HL-60/S4 treated with retinoic acid at 250 ng/mL for 4 days and 3 days (cell line): Measurements from ENCODE around the gene HELZ.

Experiments used
- in situ Hi-C: fragments of 300-500 bp; cut with MboI; formaldehyde crosslinking; loops from 2 replicates; pipeline ENCODE4 v1.7.0; 2022; ENCODE audit warnings: low sequenced_read_pairs

The HELZ gene

DNA sequence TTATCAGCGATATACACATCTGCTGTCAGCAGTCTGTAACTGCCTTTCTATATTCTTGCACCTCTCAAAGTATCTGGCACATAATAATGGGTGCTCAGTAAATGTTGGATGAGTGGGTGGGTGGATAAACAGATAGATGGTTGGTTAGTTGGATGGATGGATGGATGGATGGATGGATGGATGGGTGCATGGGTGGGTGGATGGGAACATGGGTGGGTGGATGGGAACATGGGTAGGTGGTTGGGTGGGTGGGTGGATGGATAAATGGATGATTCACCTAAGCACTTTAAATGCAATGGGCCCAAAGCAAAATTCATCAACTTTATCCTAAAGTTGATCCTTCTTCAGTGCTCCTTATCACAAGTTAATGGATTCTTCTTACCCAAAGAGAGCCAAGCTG lies 48.6 kb downstream of the HELZ start:
- in situ Hi-C loops, result no loop called here

DNA sequence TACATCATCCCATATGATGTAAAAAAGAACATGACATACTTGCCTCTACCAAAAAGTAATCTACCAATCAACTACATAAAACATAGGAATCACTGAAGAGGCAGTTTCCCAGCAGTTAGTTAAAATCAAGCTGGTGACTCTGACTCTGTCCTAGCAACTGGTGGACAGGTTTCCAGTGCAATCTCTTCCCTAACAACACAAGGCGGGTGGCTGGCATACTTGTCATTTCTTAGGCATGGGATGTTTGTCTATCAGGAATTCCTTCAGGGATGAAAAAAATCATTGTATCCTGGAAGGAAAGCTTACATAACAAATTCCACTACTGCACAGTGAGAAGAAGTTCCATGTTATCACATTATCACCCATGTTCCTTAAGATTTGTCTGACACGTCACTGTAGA lies 50.9 kb downstream of the HELZ start:
- in situ Hi-C loops, result no loop called here

DNA sequence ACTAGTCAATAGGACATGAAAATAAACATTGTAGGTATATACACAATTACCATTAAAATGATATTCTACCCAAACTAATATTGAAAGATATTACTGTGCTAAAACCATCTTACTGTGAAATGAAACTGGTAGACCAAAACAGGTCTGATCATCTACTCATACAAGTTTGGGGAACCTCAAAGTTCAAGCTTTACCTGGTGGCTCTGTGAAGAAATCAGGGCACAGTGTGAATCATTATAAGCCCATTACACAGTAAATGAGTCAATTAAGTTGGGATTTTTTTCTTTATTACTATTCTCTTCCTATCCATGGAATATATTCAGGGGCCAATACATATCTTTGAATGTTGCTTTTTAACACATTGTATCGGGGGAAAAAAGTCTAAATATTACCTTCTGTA lies 57.1 kb downstream of the HELZ start:
- in situ Hi-C loops, result no loop called here

DNA sequence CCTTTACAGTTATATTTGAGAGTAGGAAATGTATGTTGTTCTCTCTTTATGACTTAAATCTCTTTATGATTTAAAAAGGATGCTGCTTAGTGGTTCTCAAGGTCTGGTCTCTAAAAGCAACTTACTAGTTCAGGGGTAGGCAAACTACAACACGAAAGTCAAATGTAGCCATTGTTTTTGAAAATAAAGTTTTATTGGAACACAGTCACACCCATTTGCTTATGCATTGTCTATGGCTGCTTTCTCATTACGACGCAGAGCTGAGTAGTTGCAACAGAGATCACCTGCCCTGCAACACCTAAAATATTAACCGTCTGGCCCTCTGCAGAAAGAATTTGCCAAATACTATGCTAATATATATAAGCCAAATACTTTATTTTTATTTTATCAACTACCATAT lies 58.2 kb downstream of the HELZ start:
- in situ Hi-C loops, result no loop called here

DNA sequence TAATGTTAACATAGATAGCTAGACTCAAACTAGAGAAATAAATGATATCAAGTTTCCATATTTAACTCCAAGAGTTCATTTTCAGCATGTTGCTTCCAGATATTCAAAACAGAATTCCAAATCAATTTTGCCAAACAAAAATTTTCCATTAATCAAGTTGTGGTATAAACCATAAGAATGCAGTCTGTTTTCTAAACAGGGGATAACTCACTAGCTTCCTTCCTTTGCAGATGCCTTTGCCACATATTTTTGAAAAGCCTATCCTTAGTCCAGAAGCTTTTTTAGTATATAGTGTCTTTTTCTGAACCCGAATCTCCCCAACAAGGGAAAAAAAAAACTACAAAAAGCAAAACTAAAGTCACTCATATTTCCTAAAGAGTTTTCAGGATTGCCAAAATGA lies 61.5 kb downstream of the HELZ start:
- in situ Hi-C loops, result no loop called here

DNA sequence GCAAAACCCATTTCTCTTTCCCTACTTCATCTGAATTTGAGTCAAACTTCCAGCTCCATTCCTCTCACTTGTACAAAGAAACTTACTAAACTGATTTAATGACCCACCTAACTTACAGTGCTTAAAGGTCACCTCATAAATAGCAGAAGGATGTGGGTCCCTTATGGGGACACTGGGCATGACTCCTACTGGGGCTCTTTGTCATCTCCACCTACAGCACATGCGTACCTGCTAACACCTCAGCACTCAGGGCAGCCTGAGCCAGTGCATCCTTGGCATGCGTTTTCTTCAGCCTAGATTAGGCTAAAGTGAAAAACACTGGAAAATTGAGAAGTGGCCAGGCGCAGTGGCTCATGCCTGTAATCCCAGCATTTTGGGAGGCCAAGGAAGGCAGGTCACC lies 63.2 kb downstream of the HELZ start:
- in situ Hi-C loops, result no loop called here

DNA sequence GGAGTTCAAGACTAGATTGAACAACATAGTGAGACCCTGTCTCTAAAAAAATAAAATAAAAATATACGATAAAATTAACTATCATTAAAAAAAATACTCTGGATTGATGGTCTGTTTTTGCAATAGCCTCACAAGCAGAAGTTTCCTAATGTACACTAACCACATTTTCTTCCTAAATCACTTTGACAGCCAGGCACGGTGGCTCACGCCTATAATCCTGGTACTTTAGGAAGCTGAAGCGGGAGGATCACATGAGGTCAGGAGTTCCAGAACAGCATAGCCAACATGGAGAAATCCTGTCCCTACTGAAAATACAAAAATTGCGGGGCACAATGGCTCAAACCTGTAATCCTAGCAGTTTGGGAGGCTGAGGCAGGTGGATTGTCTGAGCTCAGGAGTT lies 64.7 kb downstream of the HELZ start:
- in situ Hi-C loops, result no loop called here

DNA sequence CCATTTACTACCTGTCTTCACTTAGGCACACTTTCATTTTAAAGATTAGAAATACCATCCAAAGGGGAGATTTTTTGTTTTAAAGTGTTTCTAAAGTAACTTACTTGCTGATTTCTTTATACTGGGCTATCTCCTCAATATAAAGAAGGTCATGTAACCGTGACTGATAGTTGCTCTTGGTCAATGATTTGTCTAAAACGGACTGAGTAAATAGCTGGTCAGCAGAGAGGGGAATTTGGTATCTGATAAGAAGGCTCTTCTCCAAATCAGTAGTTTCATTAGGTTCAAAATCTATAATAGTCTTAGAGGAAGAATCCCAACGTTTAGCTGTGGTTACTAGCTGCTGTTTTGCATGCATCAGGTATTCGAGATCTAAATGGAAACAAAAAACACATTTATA lies 66.4 kb downstream of the HELZ start:
- in situ Hi-C loops, result no loop called here

DNA sequence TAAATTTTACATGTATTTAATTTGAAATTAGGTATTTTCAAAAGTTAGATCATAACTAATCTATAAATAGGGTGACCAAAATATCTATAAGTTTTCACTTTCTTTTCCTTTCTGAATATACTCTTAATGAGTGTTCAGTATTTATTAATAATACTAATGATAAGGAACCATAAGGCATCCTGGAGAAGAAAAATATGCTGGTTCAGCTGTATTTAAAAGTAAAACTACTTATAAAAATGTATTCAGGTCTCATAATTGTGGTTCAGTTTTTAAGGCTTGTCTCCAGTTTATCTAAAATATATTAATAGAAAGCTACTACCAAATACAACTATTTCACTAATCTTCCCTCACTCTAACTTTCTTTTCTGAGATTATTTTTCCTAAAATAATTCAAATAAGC lies 67.3 kb downstream of the HELZ start:
- in situ Hi-C loops, result no loop called here

DNA sequence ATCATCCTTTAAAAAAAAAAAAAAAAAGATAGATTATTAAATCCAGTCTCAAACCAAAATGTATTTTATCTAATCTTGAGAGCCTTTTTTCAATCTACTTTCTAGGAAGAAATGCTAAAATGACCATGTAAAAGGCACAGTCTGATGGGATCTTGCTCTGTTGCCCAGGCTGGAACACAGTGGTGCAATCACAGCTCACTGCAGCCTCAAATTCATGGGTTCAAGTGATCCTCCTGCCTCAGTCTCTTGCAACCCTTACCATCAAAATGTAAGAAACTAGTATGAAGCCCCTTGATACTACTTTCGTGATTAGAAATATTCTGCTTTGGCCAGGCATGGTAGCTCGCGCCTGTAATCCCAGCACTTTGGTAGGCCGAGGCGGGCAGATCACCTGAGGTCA lies 70.8 kb downstream of the HELZ start:
- in situ Hi-C loops, result no loop called here

DNA sequence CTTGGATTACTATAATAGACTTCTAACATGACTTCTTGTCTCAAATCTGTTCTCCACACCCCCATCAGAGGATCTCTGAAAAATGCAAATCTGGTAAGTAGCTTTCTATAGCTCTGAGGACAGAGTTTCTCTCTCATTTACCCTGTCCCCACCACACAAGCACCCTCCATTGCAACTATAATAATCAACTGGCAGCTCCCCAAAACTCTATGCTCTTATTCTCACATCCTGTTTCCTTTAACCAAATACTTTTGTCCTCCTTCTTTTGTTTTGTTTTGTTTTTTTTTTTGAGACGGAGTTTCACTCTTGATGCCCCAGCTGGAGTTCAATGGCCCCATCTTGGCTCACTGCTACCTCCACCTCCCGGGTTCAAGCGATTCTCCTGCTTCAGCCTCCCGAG lies 73.4 kb downstream of the HELZ start:
- in situ Hi-C loops, result no loop called here

DNA sequence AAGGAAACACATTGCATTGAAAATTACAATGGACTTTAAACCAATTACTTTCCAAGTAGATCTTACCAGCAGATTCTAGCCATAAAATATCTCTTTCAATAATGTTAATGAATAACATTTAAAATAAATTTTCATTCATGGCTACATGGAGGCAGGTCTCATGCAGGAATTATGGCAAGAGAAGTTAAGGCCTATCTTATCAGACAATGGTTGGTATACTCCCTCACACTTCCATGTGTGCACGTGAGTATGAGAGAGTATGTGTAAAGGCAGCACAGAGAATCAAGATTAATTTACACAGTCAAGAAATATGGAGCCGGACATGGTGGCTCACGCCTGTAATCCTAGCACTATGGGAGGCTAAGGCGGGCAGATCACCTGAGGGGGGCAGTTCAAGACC lies 76.5 kb downstream of the HELZ start:
- in situ Hi-C loops, result no loop called here

DNA sequence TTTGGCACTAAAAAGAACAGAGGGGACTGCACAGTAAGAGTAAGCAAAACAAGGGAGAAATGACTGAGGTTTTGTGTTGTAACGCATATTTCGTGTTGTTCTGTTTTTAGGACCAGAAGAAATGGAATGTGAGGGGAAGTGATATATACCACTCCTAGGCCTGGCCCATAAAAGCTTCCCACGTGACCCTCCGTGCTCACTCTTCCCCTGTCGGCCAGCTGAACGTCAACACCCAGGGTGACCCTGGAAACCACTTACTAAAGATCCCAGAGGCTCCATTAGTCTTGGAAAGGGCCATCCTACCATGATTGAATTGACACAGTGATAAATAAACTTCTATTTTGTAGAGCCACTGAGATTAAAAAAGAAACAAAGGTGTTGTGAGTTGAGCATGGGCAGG lies 79.8 kb downstream of the HELZ start:
- in situ Hi-C loops, result no loop called here

DNA sequence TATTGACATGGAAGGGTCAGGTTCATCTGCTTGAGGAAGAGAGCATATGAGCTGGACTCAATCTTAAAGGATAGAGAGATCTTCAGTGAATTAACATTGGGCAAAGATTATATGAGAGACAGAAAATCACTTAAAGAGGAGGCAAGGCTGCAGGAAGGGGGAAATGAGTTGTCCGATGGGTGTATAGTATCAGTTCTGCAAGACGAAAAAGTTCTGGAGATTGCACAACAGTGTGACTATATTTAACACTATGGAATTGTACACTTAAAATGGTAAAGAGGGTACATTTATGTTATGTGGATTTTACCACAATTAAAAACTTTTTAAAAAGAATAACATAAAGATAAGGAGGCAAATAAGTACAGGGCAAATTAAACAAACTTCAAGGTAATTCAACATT lies 80.7 kb downstream of the HELZ start:
- in situ Hi-C loops, result no loop called here

DNA sequence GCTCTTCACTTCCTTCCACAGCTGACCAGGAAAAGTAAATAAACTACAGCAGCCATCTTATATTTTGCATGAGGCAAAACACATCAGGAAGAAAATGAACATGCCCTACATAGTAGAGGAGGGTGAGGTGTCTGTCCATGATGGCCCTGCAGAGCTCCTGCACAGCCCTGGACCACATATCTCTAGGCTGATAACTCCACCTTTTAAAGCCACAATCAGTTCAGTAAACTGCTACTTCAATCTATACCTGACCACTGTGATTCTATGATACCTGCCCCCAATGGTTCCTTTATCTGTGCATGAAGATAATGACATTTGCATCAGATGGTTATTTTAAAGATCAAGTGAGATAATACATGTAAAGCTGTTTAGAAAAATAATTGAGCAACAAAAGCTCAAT lies 82.2 kb downstream of the HELZ start:
- in situ Hi-C loops, result no loop called here

DNA sequence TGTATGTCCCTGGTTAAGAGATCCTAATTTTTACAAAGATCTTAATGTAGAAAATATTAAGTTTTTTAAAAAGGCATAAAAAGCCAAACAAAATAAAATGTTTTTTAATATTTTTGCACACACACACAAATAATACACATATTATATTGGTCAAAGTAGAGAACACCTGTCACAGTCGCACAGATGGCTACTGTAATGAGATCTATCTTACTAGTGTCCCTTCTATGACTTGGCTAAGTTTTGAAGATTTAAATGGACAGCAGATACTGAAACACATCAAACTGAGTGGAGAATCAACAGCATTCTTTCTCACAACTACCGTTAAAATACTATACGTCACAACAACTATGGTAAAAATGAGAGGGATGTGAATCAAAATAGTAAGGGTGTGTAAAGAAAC lies 83.4 kb downstream of the HELZ start:
- in situ Hi-C loops, result no loop called here

DNA sequence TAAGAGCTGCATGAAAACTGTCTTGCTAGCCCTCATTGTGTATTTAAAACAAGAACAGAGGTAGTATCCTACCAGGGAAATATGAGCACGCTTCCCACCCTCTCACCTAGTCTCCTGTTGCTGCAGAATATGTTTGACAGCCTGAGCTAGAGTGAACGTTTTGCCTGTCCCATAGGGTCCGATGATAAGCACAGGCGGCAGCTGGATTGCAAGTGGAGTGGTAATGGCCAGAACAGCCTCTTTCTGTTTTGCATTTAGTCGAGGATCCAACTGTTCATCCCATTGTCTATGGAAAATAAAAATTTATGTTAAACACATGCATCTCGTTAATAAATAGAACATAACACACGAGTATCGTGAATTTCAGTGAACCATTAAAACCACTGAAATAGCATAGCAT lies 84.2 kb downstream of the HELZ start:
- in situ Hi-C loops, result no loop called here

DNA sequence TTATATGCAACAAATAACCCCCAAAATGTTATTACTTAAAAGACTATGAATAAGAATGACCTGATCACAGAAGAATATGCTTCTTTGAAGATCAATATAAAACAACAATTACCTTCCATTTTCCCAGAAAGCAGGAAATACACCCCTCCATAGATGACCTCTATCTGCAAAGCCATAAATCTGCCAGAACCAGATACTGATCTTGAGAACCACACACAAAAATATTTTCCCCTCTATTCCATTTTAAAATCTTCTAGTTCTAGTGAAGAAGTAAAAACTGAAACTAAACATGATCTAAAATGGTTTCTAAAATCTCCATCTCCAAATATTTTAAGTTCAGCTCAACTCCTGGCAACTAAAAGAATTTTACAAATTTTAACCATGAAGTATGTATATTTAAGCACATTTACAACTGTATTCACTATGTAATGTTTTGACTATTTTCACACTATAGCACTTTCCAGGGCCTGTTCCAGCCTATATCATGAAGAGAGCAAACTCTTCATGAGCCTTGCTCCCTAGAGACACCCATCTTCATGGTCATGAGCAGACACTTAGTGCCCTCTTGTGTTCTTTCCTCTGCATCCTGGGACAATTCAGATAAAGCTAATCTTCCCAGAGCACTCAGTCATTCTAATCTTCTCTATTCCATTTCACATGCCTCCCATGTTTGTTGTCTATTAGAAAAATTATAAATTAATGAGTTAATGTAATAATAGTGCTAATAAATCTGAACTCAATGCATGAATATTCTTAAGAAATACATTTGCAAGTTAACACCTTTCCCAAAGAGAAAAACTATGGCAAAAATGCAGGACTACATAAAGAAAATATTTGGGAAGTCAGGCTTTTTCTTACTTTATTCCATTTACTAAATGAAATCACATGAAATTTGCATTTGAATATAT lies 87.0 kb downstream of the HELZ start:
- in situ Hi-C loops, result no loop called here

DNA sequence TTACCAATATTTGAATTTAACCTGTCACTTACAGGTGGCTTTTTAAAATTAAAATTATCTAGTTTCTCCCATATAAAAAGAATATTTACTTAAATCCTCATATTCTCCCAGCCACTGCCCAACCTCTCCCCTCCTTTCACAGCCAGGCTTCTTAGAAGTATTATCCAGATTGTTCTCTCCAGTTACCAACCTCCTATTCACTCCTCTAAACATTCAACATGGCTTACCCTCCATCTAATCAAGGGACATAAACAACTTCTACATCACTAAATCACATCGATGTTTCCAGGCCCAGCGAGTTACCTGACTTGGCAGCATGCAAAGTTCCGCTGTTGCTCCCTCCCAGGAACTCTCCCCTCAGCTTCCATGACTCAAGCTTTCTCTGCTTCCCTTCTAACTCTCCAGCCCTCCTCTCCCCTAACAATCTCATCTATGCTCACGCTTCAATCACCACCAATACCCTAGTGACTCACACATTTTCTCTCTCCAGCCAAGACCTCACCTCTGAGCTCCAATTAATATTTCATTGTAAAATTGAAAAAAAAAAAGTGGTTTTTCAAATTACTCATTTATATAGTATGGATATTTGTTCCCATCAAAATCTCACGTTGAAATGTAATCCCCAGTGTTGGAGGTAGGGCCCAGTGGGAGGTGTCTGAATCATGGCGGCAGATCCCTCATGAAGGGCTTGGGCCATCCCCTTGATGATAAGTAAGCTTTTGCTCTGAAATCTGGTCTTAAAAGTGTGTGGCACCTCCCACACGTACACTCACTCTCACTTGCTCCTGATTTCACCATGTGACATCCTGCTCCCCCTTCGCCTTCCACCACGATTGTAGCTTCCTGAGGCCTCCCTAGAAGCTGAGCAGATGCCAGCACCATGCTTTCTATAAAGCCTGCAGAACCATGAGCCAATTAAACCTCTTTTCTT lies 88.5 kb downstream of the HELZ start:
- in situ Hi-C loops, result no loop called here

DNA sequence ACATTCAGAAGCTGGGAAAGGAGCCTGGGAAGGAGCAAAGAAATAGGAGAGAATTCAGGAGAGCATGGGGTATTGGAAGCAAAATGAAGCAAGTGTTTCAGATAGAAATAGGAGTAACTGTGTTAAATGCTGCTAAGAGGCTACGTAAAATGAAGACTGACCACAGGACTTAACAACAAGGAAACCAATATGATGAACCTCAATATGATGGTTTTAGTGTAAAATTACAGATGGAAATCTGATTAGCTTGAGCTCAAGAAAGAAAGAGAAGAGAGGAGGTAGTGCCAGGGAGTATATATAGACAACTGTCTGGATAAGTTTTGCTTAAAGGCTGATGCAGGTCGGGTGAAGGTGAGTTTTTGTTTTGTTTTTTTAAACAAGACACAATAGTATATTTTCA lies 92.2 kb downstream of the HELZ start:
- in situ Hi-C loops, result no loop called here

DNA sequence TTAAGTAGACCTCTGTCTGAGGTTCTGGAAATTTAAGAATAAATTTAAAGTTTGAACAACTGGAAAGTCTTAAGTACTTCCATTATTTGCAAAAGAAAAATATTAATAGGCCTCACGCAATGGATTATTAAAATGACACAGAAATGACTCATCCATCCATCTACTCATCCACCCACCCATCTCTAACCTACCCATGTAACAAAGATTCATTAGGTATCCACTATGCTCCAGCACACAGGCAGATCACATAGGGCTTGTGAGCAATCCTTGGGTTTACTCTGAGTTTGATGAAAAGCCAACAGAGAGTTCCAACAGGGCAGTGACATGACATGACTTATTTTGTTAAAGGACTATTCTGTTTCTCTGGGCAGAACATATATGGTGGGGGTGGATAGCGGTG lies 93.3 kb downstream of the HELZ start:
- in situ Hi-C loops, result no loop called here

DNA sequence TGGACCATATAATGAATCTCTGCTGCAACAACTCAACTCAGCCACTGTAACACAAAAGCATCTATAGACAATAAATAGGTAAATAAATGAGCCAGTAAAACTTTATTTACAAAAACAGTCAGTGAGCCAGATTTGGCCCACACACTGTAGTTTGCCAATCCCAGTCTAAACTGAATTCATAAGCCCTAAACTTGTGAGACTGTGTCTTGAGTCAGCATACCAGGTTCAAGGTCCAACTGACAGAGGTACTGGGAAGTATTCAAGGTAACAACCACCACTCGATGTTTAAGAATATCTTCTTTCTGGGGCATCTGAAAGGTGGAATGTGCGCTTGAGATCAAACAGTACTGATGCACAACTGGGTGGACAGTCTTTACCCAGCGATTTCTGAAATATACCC lies 94.2 kb downstream of the HELZ start:
- in situ Hi-C loops, result no loop called here
